KBM-7 (cell line): ENCODE measurements around the gene SNAP91.
"Not testable (repeated sequence)": the region's sequence is repeated elsewhere in the genome, so short reads cannot be mapped to it uniquely, and the experiment has no call there.

ENCODE experiments used
- DNase-seq: peaks from one replicate; pipeline ENCODE4 v3.0.0-alpha.2; 2015
- in situ Hi-C: fragments of 300-500 bp; cut with MboI; formaldehyde crosslinking; loops from 2 replicates; pipeline ENCODE4 v1.14.3; 2020; ENCODE audit warnings: low sequenced_read_pairs, low pct_unique_long_range_greater_than_20kb, mixed read lengths

SNAP91 gene

GRCh38 chr6:83633609-83634008 lies 75.3 kb downstream of the SNAP91 start:
- no peak for DNase-seq
- in situ Hi-C loops: no loop called here

DNA sequence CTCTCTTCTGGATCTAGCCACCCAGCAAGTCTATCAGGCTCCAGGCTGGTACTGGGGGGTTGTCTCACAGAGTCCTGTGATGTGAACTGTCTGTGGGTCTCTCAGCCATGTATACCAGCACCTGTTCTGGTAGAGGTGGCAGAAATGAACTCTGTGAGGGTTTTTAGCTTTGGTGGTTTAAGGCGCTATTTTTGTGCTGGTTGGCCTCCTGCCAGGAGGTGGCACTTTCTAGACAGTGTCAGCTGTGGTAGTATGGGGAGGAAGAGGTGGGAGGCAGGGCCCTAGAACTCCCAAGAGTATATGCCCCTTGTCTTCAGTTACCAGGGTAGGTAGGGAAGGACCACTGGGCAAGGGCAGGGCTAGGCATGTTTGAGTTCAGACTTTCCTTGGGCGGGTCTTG lies 75.8 kb downstream of the SNAP91 start:
- in situ Hi-C loops: no loop called here
- peak; percentile 14 for DNase-seq

DNA sequence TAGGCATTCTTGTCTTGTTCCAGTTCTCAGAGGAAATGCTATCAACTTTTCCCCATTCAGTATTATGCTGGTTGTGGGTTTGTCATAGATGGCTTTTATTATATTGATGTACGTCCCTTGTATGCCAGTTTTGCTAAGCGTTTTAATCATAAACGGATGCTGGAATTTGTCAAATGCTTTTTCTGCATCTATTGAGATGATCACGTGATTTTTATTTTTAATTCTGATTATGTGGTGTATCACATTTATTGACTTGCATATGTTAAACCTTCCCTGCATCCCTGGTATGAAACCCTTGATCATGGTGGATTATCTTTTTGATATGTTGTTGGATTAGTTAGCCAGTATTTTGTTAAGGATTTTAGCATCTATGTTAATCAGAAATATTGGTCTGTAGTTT lies 79.0 kb downstream of the SNAP91 start:
- in situ Hi-C loops: not testable (repeated sequence)

GRCh38 chr6:83615025-83615999 lies 93.6 kb downstream of the SNAP91 start:
- DNase-seq: peak; percentile 43
- in situ Hi-C loops: no loop called here

More for the DNA sequence above, 79.0 kb downstream of the SNAP91 start:
- DNase-seq: not testable (repeated sequence)

DNA sequence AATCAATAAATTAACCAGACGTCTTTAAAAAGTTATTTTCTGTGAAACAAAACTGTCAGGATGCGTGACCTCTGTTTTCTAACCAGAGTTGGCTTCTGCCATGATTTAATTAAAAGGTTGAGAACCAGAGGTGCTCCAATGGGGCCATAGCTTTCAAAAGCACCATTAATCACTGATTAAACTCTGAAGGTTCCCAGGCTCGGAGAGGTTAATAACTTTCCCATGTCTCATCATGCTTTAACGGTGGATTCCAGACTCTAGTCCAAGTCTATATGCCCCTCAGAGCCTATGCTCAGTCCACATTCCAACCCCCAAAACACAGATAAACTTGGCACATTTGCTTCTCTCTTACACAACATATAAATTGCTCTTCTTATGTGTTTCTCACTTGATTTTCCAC lies 95.5 kb downstream of the SNAP91 start:
- no peak for DNase-seq
- in situ Hi-C loops: no loop called here

- no peak for DNase-seq
- in situ Hi-C loops: no loop called here
Measured at GRCh38 chr6:83609248-83609647, 99.7 kb downstream of the SNAP91 start.

GRCh38 chr6:83605517-83605916 lies 103.4 kb downstream of the SNAP91 start:
- in situ Hi-C loops: no loop called here
- DNase-seq: no peak

DNA sequence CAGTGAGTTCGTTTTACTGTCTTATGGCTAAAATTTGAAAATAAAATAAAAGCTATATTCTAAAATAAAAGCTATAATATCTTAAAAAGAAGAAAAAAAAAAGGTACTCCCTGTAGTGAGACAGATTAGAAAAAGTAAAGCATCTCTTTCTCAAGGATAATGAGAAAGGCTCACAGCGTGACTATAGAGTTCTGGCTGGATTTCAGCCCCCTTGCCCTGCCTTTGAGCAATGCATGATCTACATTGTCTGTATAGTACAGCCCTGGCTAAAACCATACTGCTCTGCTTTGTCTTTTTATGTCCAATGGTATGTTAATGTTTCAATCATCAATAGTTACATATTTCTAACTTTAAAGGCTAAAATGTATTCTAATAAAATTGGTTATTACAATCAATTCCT lies 105.3 kb downstream of the SNAP91 start:
- no peak for DNase-seq
- in situ Hi-C loops: no loop called here

DNA sequence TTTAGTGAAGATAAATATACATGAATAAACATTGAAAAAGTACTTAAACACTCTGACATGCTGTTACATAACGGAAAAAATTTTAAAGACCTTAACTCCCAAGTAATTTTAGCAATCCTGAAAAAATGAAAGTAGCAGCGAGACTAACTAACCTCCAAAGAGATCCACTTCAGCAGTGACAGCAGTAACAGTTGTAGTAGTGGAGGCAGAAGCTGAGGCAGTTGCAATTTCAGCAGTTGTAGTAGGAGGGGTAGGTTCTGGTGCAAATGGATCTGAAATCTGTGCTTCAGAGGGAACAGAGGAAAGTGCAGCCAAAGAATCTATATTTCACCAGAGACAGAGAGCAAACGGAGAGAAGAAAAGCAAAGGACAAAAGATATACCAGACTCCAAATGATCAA lies 107.8 kb downstream of the SNAP91 start:
- DNase-seq: no peak
- in situ Hi-C loops: no loop called here

DNA sequence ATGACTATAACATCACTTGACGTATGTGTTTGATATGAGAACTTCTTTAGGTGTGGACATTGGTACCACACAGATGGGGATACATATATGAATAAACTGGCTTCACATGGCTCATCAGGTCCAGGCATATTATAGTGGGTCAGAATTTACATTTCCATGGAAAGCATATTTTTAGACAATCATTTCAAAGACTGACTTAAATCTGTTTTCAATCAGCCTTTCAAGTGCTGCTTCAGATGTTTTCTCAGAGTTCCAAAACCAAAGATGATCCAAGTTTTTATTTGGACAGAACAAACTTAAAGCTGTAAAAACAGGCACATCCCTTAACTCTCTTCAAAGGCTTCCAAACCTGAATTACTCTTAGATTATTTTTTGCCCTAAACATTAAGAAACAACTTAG lies 108.4 kb downstream of the SNAP91 start:
- in situ Hi-C loops: no loop called here
- no peak for DNase-seq

DNA sequence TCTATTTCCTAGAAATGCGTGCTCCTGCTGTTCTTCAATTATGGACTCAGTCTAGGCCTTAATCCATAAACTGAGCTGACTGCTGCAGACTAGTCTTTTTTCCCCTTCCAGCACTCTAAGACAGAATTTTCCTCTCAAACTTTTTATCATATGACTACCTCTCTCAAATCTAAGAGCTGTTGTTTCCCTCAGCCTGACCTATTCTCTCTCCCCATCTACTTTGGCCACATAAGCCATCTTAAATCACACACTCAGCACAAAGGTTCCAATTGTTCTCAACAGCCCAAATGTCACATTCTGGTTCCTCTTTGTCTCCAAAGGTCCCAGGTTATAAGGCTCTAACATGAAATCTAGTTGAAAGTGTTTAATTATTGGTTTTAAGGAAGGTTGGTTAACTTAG lies 111.4 kb downstream of the SNAP91 start:
- no peak for DNase-seq
- in situ Hi-C loops: no loop called here

GRCh38 chr6:83597051-83597450 lies 111.8 kb downstream of the SNAP91 start:
- in situ Hi-C loops: no loop called here
- DNase-seq: no peak

- DNase-seq: no peak
- in situ Hi-C loops: no loop called here
Measured at GRCh38 chr6:83594941-83595340, 114.0 kb downstream of the SNAP91 start.

- in situ Hi-C loops: no loop called here
- DNase-seq: no peak
Measured at GRCh38 chr6:83593395-83593785, 115.5 kb downstream of the SNAP91 start.

- in situ Hi-C loops: no loop called here
- peak; percentile 37 for DNase-seq
Measured at GRCh38 chr6:83592770-83593394, 116.0 kb downstream of the SNAP91 start.

GRCh38 chr6:83590416-83590815 lies 118.5 kb downstream of the SNAP91 start:
- in situ Hi-C loops: no loop called here

GRCh38 chr6:83589076-83589475 lies 119.8 kb downstream of the SNAP91 start:
- no peak for DNase-seq
- in situ Hi-C loops: no loop called here

More at GRCh38 chr6:83590416-83590815, 118.5 kb downstream of the SNAP91 start:
- peak; percentile 16 for DNase-seq

DNA sequence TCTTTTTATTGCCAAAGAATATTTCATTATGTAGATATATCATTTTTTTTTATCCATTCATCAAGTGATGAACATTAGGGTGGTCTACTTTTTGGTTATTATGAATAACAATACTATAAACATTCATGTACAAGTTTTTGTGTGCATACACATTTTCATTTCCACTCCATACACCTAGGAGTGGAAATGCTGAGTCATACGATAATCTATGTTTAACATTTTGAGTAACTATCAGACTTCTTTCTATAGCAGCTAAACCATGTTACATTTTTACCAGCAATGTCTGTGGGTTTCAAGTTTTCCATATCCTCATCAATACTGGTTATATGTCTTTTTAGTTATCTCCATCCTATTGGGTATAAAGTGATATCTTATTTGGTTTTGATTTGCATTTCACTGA lies 130.8 kb downstream of the SNAP91 start:
- no peak for DNase-seq
- in situ Hi-C loops: no loop called here

DNA sequence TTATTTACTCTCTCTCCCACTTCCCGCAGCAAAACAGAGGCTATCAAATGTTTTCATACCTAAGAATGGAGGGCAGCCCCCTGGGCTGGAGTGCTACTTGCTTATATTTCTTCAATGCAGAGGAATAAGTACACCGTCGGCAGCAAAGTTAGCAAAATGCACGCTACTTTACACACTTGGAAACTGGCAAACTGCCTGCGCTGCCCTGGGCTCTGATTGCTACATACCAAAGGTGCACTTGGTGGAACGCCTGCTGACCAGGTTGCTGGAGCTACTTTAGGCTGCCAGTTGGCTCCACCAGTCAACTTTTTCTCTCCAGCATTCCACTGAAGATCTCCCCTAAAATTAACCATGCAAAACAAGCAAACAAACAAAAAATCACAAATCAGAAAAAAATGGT lies 134.1 kb downstream of the SNAP91 start:
- in situ Hi-C loops: no loop called here
- no peak for DNase-seq

GRCh38 chr6:83571663-83572185 lies 137.2 kb downstream of the SNAP91 start:
- DNase-seq, in situ Hi-C loops: not testable (repeated sequence)
